Epithelial cell of esophagus (primary cell): ENCODE measurements around the gene RAPGEF1.
A peak's percentile ranks its signal among the peaks of the same experiment; 100 is the strongest.

Experiments
- DNase-seq: peaks from one replicate; pipeline ENCODE4 v3.0.0; 2010; ENCODE audit warnings: low read depth
- H3K4me3 ChIP-seq: 2 replicates; pipeline ENCODE4 v1.5.1; 2011; ENCODE audit warnings: mild to moderate bottlenecking, low read length, control low read depth
- CTCF ChIP-seq: IDR thresholded peaks from 2 replicates; pipeline ENCODE4 v1.5.1; 2011; ENCODE audit warnings: low read depth, mild to moderate bottlenecking, low read length, control low read depth, inconsistent platforms; ENCODE audit not compliant: insufficient read depth; ENCODE audit errors: missing control alignments

Gene RAPGEF1

GRCh38 chr9:131752231-131752884, 12.5 kb upstream of the RAPGEF1 start:
- TF ChIP-seq CTCF = no peak
- DNase-seq = no peak
- no peak overlapping the region for H3K4me3 ChIP-seq

- H3K4me3 ChIP-seq = no peak overlapping the region
- DNase-seq = no peak
- TF ChIP-seq CTCF = no peak
Measured at GRCh38 chr9:131748411-131748955, 8.6 kb upstream of the RAPGEF1 start.

- peak; percentile 73 for DNase-seq
- H3K4me3 ChIP-seq = no peak overlapping the region
- peak; percentile 71 for TF ChIP-seq CTCF
Measured at GRCh38 chr9:131747352-131747751, 7.5 kb upstream of the RAPGEF1 start.

- DNase-seq = no peak
- H3K4me3 ChIP-seq = no peak overlapping the region
- TF ChIP-seq CTCF = no peak
Measured at GRCh38 chr9:131745610-131746009, 5.7 kb upstream of the RAPGEF1 start.

- no peak for TF ChIP-seq CTCF
- no peak overlapping the region for H3K4me3 ChIP-seq
- no peak for DNase-seq
Measured at GRCh38 chr9:131744720-131745201, 4.9 kb upstream of the RAPGEF1 start.

GRCh38 chr9:131744171-131744719, 4.4 kb upstream of the RAPGEF1 start:
- no peak for TF ChIP-seq CTCF
- peak; percentile 57 for DNase-seq

More at GRCh38 chr9:131744171-131744719, 4.4 kb upstream of the RAPGEF1 start:
- H3K4me3 ChIP-seq = no peak overlapping the region
